Measurements from ENCODE around the gene CLDN9.

Gene CLDN9

DNA sequence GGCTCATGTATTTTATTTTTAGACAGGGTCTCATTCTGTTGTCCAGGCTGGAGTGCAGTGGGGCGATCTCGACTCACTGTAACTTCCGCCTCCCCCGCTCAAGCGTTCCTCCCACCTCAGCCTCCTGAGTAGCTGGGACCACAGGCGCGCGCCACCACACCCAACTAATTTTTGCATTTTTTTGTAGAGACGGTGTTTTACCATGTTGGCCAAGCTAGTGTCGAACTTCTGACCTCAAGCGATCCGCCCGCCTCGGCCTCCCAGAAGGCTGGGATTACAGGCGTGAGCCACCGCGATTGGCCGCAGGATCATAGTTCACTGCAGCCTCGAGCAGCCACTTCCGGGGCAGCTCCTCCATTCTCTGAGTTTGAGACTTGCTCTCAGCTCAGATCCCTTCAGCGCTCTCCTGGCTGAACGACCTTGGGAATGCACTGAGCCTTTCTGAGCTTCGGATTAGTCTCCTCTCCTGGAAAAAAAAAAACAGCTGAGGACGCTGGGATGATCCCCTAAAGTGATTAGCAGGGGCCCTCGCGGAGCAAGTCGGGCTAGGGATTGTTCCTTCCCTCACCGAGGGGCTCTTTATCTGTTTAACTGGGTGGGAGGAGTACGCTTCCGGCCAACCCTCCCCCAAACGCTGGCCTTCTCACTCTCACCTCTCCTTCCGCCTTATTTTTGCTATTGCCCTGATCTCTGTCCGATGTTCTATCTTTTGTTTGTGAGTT lies 31.4 kb upstream of the CLDN9 start:
- H3K4me3 ChIP-seq (ENCODE audit: low read depth, low read length), result peak overlapping the region; percentile 90
- TF ChIP-seq CTCF (IDR thresholded peaks at IDR 0.05; ENCODE audit: low read depth, low read length), result no peak
- no peaks in the 10 kb centered on the region for H3K27me3 ChIP-seq (ENCODE audit: insufficient read depth, low read depth, severe bottlenecking)
- no peaks in the 10 kb centered on the region for H3K9me3 ChIP-seq (ENCODE audit: severe bottlenecking)
- DNase-seq, result peak; percentile 93
- peaks cover 32% of the 10 kb centered on the region for H3K36me3 ChIP-seq
- H3K27ac ChIP-seq, result peak overlapping the region; percentile 93

GRCh38 chr16:2981899-2982250 lies 30.8 kb upstream of the CLDN9 start:
- Histone ChIP-seq H3K27ac (peak overlapping the region; percentile 81), H3K36me3 (peaks cover 26% of the 10 kb centered on the region), H3K9me3 (ENCODE audit: severe bottlenecking) (no peaks in the 10 kb centered on the region), H3K4me3 (ENCODE audit: low read depth, low read length) (peak overlapping the region; percentile 34), H3K27me3 (ENCODE audit: insufficient read depth, low read depth, severe bottlenecking) (no peaks in the 10 kb centered on the region)
- peak; percentile 59 for DNase-seq
- no peak for TF ChIP-seq CTCF (IDR thresholded peaks at IDR 0.05; ENCODE audit: low read depth, low read length)

GRCh38 chr16:2982402-2982801 lies 30.3 kb upstream of the CLDN9 start:
- H3K27me3 ChIP-seq (ENCODE audit: insufficient read depth, low read depth, severe bottlenecking), result no peaks in the 10 kb centered on the region
- H3K27ac ChIP-seq, result peak overlapping the region; percentile 81
- no peak for DNase-seq
- no peaks in the 10 kb centered on the region for H3K9me3 ChIP-seq (ENCODE audit: severe bottlenecking)
- TF ChIP-seq CTCF (IDR thresholded peaks at IDR 0.05; ENCODE audit: low read depth, low read length), result no peak
- H3K4me3 ChIP-seq (ENCODE audit: low read depth, low read length), result no peak overlapping the region
- peaks cover 21% of the 10 kb centered on the region for H3K36me3 ChIP-seq

- H3K27me3 ChIP-seq (ENCODE audit: insufficient read depth, low read depth, severe bottlenecking), result no peaks in the 10 kb centered on the region
- TF ChIP-seq CTCF (IDR thresholded peaks at IDR 0.05; ENCODE audit: low read depth, low read length), result peak; percentile 85
- peak overlapping the region; percentile 65 for H3K27ac ChIP-seq
- H3K36me3 ChIP-seq, result peaks cover 9% of the 10 kb centered on the region
- H3K4me3 ChIP-seq (ENCODE audit: low read depth, low read length), result no peak overlapping the region; the same call in 1 of the 2 replicates
- no peaks in the 10 kb centered on the region for H3K9me3 ChIP-seq (ENCODE audit: severe bottlenecking)
- DNase-seq, result peak; percentile 86
Measured at GRCh38 chr16:2983706-2984136, 29.0 kb upstream of the CLDN9 start.

- TF ChIP-seq CTCF (IDR thresholded peaks at IDR 0.05; ENCODE audit: low read depth, low read length), result no peak
- no peak overlapping the region for H3K4me3 ChIP-seq (ENCODE audit: low read depth, low read length)
- no peaks in the 10 kb centered on the region for H3K27me3 ChIP-seq (ENCODE audit: insufficient read depth, low read depth, severe bottlenecking)
- DNase-seq, result no peak
- H3K36me3 ChIP-seq, result no peaks in the 10 kb centered on the region
- H3K9me3 ChIP-seq (ENCODE audit: severe bottlenecking), result no peaks in the 10 kb centered on the region
- no peak overlapping the region for H3K27ac ChIP-seq
Measured at GRCh38 chr16:2985462-2985861, 27.3 kb upstream of the CLDN9 start.

DNA sequence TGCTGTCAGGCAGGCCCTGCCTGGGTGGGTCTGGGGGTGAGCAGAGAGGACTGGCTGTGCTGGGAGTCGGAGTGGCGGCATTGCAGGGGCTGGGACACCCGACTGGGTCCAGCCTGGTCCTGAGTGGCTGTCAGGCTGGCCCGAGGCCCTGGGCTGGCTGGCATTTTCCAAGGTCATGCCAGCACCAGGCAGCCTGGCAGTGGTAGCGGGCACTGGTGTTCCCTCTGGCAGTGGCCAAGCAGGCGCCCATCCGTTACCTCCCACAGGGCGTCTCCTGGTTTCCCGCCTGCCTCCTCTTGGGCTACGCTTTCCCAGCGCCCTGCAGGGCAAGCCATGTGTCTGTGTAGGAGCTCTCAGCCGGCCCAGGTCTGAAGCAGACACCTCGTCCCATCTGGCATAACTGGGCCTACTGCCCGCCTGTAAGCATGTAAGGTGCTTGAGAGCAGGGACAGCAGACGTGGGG lies 26.8 kb upstream of the CLDN9 start:
- no peaks in the 10 kb centered on the region for H3K36me3 ChIP-seq
- DNase-seq, result no peak
- no peaks in the 10 kb centered on the region for H3K27me3 ChIP-seq (ENCODE audit: insufficient read depth, low read depth, severe bottlenecking)
- TF ChIP-seq CTCF (IDR thresholded peaks at IDR 0.05; ENCODE audit: low read depth, low read length), result no peak
- H3K9me3 ChIP-seq (ENCODE audit: severe bottlenecking), result no peaks in the 10 kb centered on the region
- H3K4me3 ChIP-seq (ENCODE audit: low read depth, low read length), result no peak overlapping the region
- H3K27ac ChIP-seq, result peak overlapping the region; percentile 24; the same call in 1 of the 2 replicates

All from WERI-Rb-1 (cell line).